ENCODE results near the gene ULK1.

Gene ULK1

GRCh38 chr12:131894313-131894860 lies at the start of gene ULK1:
Gene ULK1 (plus strand): TSS chr12:131894622. CDS start chr12:131895002, 380 bp downstream.
- Mint-ChIP-seq H3K27me3 (no peaks in the 10 kb centered on the region), H3K4me1 (peaks cover 10% of the 10 kb centered on the region), H3K4me3 (peak within 1 kb of the TSS; percentile 79), H3K36me3 (ENCODE audit: low read depth) (no peaks in the 10 kb centered on the region), H3K9me3 (no peaks in the 10 kb centered on the region), H3K27ac (peak within 1 kb of the TSS; percentile 68)
- DNase-seq: peak; percentile 95
- peak; percentile 77 for ATAC-seq

- no peak for DNase-seq
- no peaks in the 10 kb centered on the region for H3K36me3 Mint-ChIP-seq (ENCODE audit: low read depth)
- ATAC-seq: no peak
- H3K27me3 Mint-ChIP-seq: no peaks in the 10 kb centered on the region
- H3K9me3 Mint-ChIP-seq: no peaks in the 10 kb centered on the region
- H3K27ac Mint-ChIP-seq: no peak overlapping the region
- no peak overlapping the region for H3K4me3 Mint-ChIP-seq
- no peaks in the 10 kb centered on the region for H3K4me1 Mint-ChIP-seq
These were observed 49.8 kb upstream of the ULK1 start for GRCh38 chr12:131844656-131845055.

GRCh38 chr12:131845121-131845520 lies 49.3 kb upstream of the ULK1 start:
- Mint-ChIP-seq H3K4me3 (no peak overlapping the region), H3K27ac (no peak overlapping the region), H3K9me3 (no peaks in the 10 kb centered on the region), H3K27me3 (no peaks in the 10 kb centered on the region), H3K36me3 (ENCODE audit: low read depth) (no peaks in the 10 kb centered on the region), H3K4me1 (no peaks in the 10 kb centered on the region)
- ATAC-seq (no peak), DNase-seq (no peak)

GRCh38 chr12:131847456-131847855 lies 47.0 kb upstream of the ULK1 start:
- Mint-ChIP-seq H3K27ac (no peak overlapping the region), H3K4me3 (no peak overlapping the region), H3K9me3 (no peaks in the 10 kb centered on the region), H3K27me3 (no peaks in the 10 kb centered on the region), H3K4me1 (no peaks in the 10 kb centered on the region), H3K36me3 (ENCODE audit: low read depth) (no peaks in the 10 kb centered on the region)
- DNase-seq: no peak
- no peak for ATAC-seq

GRCh38 chr12:131848753-131849152 lies 45.7 kb upstream of the ULK1 start:
- Mint-ChIP-seq H3K27me3 (no peaks in the 10 kb centered on the region), H3K9me3 (no peaks in the 10 kb centered on the region), H3K4me1 (peaks cover 4% of the 10 kb centered on the region), H3K4me3 (no peak overlapping the region), H3K36me3 (ENCODE audit: low read depth) (no peaks in the 10 kb centered on the region), H3K27ac (no peak overlapping the region)
- DNase-seq (no peak), ATAC-seq (no peak)

GRCh38 chr12:131849700-131850553 lies 44.5 kb upstream of the ULK1 start:
- ATAC-seq: no peak
- no peak for DNase-seq

GRCh38 chr12:131850856-131851559 lies 43.4 kb upstream of the ULK1 start:
- no peaks in the 10 kb centered on the region for H3K9me3 Mint-ChIP-seq
- peaks cover 4% of the 10 kb centered on the region for H3K4me1 Mint-ChIP-seq
- H3K36me3 Mint-ChIP-seq (ENCODE audit: low read depth): no peaks in the 10 kb centered on the region
- H3K4me3 Mint-ChIP-seq: no peak overlapping the region
- no peak overlapping the region for H3K27ac Mint-ChIP-seq
- peaks cover under 1% of the 10 kb centered on the region for H3K27me3 Mint-ChIP-seq
- DNase-seq (no peak), ATAC-seq (peak; percentile 48)

More at GRCh38 chr12:131849700-131850553, 44.5 kb upstream of the ULK1 start:
- Mint-ChIP-seq H3K27ac (no peak overlapping the region), H3K27me3 (no peaks in the 10 kb centered on the region), H3K9me3 (no peaks in the 10 kb centered on the region), H3K36me3 (ENCODE audit: low read depth) (no peaks in the 10 kb centered on the region), H3K4me1 (peaks cover 4% of the 10 kb centered on the region), H3K4me3 (no peak overlapping the region)

- ATAC-seq (peak; percentile 26), DNase-seq (no peak)
- H3K4me3 Mint-ChIP-seq: no peak overlapping the region
- no peaks in the 10 kb centered on the region for H3K9me3 Mint-ChIP-seq
- H3K4me1 Mint-ChIP-seq: peaks cover 4% of the 10 kb centered on the region
- no peak overlapping the region for H3K27ac Mint-ChIP-seq
- H3K36me3 Mint-ChIP-seq (ENCODE audit: low read depth): no peaks in the 10 kb centered on the region
- peaks cover 3% of the 10 kb centered on the region for H3K27me3 Mint-ChIP-seq
These were observed 42.5 kb upstream of the ULK1 start for GRCh38 chr12:131851741-131852550.

- H3K9me3 Mint-ChIP-seq: no peaks in the 10 kb centered on the region
- H3K36me3 Mint-ChIP-seq (ENCODE audit: low read depth): no peaks in the 10 kb centered on the region
- no peak overlapping the region for H3K4me3 Mint-ChIP-seq
- H3K4me1 Mint-ChIP-seq: peaks cover 4% of the 10 kb centered on the region
- H3K27ac Mint-ChIP-seq: no peak overlapping the region
- H3K27me3 Mint-ChIP-seq: peaks cover 3% of the 10 kb centered on the region
- ATAC-seq: no peak
- no peak for DNase-seq
These were observed 41.7 kb upstream of the ULK1 start for GRCh38 chr12:131852551-131853299.

GRCh38 chr12:131853832-131854797 lies 40.3 kb upstream of the ULK1 start:
- Mint-ChIP-seq H3K4me3 (no peak overlapping the region), H3K4me1 (peaks cover 4% of the 10 kb centered on the region), H3K27ac (no peak overlapping the region), H3K36me3 (ENCODE audit: low read depth) (no peaks in the 10 kb centered on the region), H3K9me3 (no peaks in the 10 kb centered on the region), H3K27me3 (peaks cover 3% of the 10 kb centered on the region)
- DNase-seq: no peak
- ATAC-seq: no peak

GRCh38 chr12:131854861-131855476 lies 39.5 kb upstream of the ULK1 start:
- no peaks in the 10 kb centered on the region for H3K9me3 Mint-ChIP-seq
- H3K4me1 Mint-ChIP-seq: peaks cover 4% of the 10 kb centered on the region
- H3K27me3 Mint-ChIP-seq: peaks cover 3% of the 10 kb centered on the region
- H3K36me3 Mint-ChIP-seq (ENCODE audit: low read depth): no peaks in the 10 kb centered on the region
- H3K4me3 Mint-ChIP-seq: no peak overlapping the region
- H3K27ac Mint-ChIP-seq: no peak overlapping the region
- ATAC-seq: no peak
- no peak for DNase-seq

- Mint-ChIP-seq H3K27me3 (peaks cover 3% of the 10 kb centered on the region), H3K36me3 (ENCODE audit: low read depth) (no peaks in the 10 kb centered on the region), H3K27ac (no peak overlapping the region), H3K9me3 (no peaks in the 10 kb centered on the region), H3K4me1 (peaks cover 4% of the 10 kb centered on the region), H3K4me3 (no peak overlapping the region)
- no peak for DNase-seq
- no peak for ATAC-seq
These were observed 38.8 kb upstream of the ULK1 start for GRCh38 chr12:131855521-131856142.

All from activated naive CD8-positive, alpha-beta T cell treated with anti-CD3 and anti-CD28 coated beads, Interleukin-2, amount 50 U/mL, for 24 hours (primary cell).